H1 (cell line): ENCODE data around the gene CDC73. TPM values are rescaled to one million over a fixed set of nuclear protein-coding genes. Genes with fewer than 3 reads are reported as not detected.

Experiments
- BRCA1 ChIP-seq: IDR thresholded peaks from 2 replicates; pipeline ENCODE4 v1.6.1; 2012; ENCODE audit warnings: low read depth, low read length, improper control_type of control experiment
- FOSL1 ChIP-seq: IDR thresholded peaks from 2 replicates; pipeline ENCODE4 v1.6.1; 2011; ENCODE audit warnings: mild to moderate bottlenecking, low read depth, low read length, moderate library complexity; ENCODE audit not compliant: insufficient read depth
- GTF2F1 ChIP-seq: IDR thresholded peaks from 2 replicates; pipeline ENCODE4 v1.6.1; 2012; ENCODE audit warnings: low read depth, low read length, improper control_type of control experiment, borderline replicate concordance
- RAD21 ChIP-seq, 2 experiments: IDR thresholded peaks in 1 of 2; conservative IDR thresholded peaks in 1 of 2; 2 replicates each; pipeline ENCODE4 v1.6.1; 2011; ENCODE audit warnings: low read depth in 2 of 2, low read length in 2 of 2, improper control_type of control experiment in 1 of 2, inconsistent platforms in 1 of 2, mild to moderate bottlenecking in 1 of 2, moderate library complexity in 1 of 2
- RFX5 ChIP-seq: IDR thresholded peaks from 2 replicates; pipeline ENCODE4 v1.6.1; 2011; ENCODE audit warnings: low read depth, low read length, improper control_type of control experiment, borderline replicate concordance
- SP1 ChIP-seq: IDR thresholded peaks from 2 replicates; pipeline ENCODE4 v1.6.1; 2011; ENCODE audit warnings: low read depth, low read length
- SUZ12 ChIP-seq: fragments of 200-600 bp; sonication (generic); IDR thresholded peaks from 2 replicates; pipeline ENCODE4 v1.6.1; 2012; ENCODE audit warnings: mild to moderate bottlenecking, inconsistent platforms, low read length, moderate library complexity, mixed read lengths
- polyA plus RNA-seq, 7 experiments: library from polyadenylated mRNA; depleted of rRNA in 3 of 7; stranded (reverse) in 5 of 7; unstranded in 2 of 7; fragments of >200 nt in 5 of 7; fragments of 200-250 nt in 2 of 7; gene quantifications; 1 replicate in 5 of 7; 2 replicates in 1 of 7; 4 replicates in 1 of 7; pipeline versions ENCODE4 v1.2.1 to v1.2.3, GENCODE V29; 2011 to 2013; ENCODE audit warnings: missing spikeins in 2 of 7, mixed read lengths in 2 of 7
- total RNA-seq: library from RNA; stranded (reverse); fragmentation: NEBNext Ultra II Directional; extraction: Animal tissue kit (Norgen Biotek cat#: 25700); gene quantifications from 2 replicates; pipeline ENCODE4 v1.2.1, GENCODE V29; 2021
- TF ChIP-seq, protein P1 (sequence below): fragments of 300-600 bp; sonication (generic); IDR thresholded peaks from 2 replicates; pipeline ENCODE4 v1.7.1; 2012; ENCODE audit warnings: low read length, moderate library complexity, mild to moderate bottlenecking, inconsistent platforms; ENCODE audit not compliant: insufficient replicate concordance
- TF ChIP-seq, protein P2 (sequence below): IDR thresholded peaks from 2 replicates; pipeline ENCODE4 v1.6.1; 2011; ENCODE audit warnings: low read depth, mild to moderate bottlenecking, low read length; ENCODE audit not compliant: insufficient read depth

Gene CDC73
- total and polyA plus RNA-seq, 2 of the 8 experiments (the other 6 are each of a cell fraction or from before 2014, with no cell fraction given) = 9.8 to 64.0 TPM

DNA sequence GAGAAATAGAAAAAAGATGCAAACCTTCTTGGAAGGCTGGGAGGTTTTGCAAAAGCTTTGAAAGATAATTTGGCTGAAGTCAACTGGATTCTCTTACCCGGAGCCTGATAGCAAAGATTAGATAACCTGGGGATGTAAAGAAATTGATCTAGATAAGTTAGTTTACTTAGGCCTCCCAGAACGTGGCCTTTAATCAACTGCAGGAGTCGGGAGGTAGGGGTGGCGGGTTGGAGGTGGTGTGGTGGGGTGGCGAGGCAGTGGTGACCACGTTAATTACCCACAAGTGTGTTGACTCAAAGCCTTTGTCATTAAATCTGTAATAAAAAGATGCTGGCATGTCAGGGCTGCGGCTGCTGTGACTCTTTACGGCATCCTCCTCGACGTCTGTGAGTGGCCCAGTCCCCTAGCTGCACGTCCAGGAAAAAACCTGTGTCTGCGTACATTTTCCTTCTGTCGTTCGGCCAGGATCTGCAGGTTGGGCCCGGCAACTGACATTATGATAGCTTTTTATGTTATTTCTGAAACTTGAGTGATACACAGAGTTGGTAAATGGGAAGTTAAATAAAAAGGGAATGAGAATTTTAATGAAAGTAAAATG is 115.6 kb downstream of the CDC73 start (continued):
- TF ChIP-seq, protein P1, sequence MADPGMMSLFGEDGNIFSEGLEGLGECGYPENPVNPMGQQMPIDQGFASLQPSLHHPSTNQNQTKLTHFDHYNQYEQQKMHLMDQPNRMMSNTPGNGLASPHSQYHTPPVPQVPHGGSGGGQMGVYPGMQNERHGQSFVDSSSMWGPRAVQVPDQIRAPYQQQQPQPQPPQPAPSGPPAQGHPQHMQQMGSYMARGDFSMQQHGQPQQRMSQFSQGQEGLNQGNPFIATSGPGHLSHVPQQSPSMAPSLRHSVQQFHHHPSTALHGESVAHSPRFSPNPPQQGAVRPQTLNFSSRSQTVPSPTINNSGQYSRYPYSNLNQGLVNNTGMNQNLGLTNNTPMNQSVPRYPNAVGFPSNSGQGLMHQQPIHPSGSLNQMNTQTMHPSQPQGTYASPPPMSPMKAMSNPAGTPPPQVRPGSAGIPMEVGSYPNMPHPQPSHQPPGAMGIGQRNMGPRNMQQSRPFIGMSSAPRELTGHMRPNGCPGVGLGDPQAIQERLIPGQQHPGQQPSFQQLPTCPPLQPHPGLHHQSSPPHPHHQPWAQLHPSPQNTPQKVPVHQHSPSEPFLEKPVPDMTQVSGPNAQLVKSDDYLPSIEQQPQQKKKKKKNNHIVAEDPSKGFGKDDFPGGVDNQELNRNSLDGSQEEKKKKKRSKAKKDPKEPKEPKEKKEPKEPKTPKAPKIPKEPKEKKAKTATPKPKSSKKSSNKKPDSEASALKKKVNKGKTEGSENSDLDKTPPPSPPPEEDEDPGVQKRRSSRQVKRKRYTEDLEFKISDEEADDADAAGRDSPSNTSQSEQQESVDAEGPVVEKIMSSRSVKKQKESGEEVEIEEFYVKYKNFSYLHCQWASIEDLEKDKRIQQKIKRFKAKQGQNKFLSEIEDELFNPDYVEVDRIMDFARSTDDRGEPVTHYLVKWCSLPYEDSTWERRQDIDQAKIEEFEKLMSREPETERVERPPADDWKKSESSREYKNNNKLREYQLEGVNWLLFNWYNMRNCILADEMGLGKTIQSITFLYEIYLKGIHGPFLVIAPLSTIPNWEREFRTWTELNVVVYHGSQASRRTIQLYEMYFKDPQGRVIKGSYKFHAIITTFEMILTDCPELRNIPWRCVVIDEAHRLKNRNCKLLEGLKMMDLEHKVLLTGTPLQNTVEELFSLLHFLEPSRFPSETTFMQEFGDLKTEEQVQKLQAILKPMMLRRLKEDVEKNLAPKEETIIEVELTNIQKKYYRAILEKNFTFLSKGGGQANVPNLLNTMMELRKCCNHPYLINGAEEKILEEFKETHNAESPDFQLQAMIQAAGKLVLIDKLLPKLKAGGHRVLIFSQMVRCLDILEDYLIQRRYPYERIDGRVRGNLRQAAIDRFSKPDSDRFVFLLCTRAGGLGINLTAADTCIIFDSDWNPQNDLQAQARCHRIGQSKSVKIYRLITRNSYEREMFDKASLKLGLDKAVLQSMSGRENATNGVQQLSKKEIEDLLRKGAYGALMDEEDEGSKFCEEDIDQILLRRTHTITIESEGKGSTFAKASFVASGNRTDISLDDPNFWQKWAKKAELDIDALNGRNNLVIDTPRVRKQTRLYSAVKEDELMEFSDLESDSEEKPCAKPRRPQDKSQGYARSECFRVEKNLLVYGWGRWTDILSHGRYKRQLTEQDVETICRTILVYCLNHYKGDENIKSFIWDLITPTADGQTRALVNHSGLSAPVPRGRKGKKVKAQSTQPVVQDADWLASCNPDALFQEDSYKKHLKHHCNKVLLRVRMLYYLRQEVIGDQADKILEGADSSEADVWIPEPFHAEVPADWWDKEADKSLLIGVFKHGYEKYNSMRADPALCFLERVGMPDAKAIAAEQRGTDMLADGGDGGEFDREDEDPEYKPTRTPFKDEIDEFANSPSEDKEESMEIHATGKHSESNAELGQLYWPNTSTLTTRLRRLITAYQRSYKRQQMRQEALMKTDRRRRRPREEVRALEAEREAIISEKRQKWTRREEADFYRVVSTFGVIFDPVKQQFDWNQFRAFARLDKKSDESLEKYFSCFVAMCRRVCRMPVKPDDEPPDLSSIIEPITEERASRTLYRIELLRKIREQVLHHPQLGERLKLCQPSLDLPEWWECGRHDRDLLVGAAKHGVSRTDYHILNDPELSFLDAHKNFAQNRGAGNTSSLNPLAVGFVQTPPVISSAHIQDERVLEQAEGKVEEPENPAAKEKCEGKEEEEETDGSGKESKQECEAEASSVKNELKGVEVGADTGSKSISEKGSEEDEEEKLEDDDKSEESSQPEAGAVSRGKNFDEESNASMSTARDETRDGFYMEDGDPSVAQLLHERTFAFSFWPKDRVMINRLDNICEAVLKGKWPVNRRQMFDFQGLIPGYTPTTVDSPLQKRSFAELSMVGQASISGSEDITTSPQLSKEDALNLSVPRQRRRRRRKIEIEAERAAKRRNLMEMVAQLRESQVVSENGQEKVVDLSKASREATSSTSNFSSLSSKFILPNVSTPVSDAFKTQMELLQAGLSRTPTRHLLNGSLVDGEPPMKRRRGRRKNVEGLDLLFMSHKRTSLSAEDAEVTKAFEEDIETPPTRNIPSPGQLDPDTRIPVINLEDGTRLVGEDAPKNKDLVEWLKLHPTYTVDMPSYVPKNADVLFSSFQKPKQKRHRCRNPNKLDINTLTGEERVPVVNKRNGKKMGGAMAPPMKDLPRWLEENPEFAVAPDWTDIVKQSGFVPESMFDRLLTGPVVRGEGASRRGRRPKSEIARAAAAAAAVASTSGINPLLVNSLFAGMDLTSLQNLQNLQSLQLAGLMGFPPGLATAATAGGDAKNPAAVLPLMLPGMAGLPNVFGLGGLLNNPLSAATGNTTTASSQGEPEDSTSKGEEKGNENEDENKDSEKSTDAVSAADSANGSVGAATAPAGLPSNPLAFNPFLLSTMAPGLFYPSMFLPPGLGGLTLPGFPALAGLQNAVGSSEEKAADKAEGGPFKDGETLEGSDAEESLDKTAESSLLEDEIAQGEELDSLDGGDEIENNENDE = no peak
- TF ChIP-seq SUZ12 (no peak), GTF2F1 (no peak), RAD21 (IDR thresholded peaks at IDR 0.05 in 1 of 2, conservative IDR thresholded peaks at IDR 0.05 in 1 of 2; ENCODE audit: low read depth in 2 of 2, low read length in 2 of 2) (no peak), SP1 (no peak), RFX5 (no peak), BRCA1 (no peak), FOSL1 (no peak)
- TF ChIP-seq, protein P2, sequence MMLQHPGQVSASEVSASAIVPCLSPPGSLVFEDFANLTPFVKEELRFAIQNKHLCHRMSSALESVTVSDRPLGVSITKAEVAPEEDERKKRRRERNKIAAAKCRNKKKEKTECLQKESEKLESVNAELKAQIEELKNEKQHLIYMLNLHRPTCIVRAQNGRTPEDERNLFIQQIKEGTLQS = no peak
